Measurements from ENCODE around the gene KRT6B.

DNA sequence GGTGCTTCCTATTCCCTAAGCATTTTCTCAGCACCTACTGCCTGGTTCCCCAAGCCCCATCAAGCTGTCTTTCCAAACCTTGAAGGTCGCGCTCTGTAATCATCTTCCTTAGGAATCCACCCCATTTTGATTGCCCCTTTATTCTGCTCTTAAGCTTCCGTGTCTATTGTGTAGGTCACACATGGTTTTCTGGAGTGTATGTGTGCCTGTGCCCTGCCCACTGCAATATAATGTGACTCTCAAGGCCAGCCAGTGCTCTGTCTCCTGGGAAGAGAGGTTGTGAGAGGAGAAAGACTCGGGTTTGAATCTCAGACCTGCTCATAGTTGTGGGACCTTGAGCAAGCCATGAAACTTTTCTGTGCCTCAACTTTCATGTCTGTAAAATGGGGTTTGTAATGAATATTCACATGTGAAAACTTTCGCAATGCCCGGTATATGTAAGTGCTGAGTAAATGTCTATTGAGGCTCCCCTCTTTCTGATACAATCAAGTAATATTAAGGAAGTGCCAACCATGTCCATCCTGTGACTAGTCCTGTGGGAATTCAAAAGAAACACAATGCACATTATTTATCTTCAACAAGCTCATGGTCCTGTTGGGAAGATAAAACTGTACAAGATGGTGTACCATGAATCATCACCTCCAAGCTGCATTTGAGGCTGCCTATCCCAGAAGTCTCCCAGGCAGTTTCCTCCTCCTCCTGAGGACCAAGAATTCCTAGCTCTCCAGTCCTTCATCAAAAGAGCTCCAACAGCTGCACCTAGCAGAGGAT lies 17.0 kb downstream of the KRT6B start:
- TF ChIP-seq, protein P1, sequence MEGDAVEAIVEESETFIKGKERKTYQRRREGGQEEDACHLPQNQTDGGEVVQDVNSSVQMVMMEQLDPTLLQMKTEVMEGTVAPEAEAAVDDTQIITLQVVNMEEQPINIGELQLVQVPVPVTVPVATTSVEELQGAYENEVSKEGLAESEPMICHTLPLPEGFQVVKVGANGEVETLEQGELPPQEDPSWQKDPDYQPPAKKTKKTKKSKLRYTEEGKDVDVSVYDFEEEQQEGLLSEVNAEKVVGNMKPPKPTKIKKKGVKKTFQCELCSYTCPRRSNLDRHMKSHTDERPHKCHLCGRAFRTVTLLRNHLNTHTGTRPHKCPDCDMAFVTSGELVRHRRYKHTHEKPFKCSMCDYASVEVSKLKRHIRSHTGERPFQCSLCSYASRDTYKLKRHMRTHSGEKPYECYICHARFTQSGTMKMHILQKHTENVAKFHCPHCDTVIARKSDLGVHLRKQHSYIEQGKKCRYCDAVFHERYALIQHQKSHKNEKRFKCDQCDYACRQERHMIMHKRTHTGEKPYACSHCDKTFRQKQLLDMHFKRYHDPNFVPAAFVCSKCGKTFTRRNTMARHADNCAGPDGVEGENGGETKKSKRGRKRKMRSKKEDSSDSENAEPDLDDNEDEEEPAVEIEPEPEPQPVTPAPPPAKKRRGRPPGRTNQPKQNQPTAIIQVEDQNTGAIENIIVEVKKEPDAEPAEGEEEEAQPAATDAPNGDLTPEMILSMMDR (IDR thresholded peaks at IDR 0.05; ENCODE audit: poor library complexity, severe bottlenecking) = no peak
- TF ChIP-seq POLR2AphosphoS5 (IDR thresholded peaks at IDR 0.05) = no peak
- no peak for TF ChIP-seq TAF1 (IDR thresholded peaks at IDR 0.05; ENCODE audit: low read depth)
- TF ChIP-seq, protein P2, sequence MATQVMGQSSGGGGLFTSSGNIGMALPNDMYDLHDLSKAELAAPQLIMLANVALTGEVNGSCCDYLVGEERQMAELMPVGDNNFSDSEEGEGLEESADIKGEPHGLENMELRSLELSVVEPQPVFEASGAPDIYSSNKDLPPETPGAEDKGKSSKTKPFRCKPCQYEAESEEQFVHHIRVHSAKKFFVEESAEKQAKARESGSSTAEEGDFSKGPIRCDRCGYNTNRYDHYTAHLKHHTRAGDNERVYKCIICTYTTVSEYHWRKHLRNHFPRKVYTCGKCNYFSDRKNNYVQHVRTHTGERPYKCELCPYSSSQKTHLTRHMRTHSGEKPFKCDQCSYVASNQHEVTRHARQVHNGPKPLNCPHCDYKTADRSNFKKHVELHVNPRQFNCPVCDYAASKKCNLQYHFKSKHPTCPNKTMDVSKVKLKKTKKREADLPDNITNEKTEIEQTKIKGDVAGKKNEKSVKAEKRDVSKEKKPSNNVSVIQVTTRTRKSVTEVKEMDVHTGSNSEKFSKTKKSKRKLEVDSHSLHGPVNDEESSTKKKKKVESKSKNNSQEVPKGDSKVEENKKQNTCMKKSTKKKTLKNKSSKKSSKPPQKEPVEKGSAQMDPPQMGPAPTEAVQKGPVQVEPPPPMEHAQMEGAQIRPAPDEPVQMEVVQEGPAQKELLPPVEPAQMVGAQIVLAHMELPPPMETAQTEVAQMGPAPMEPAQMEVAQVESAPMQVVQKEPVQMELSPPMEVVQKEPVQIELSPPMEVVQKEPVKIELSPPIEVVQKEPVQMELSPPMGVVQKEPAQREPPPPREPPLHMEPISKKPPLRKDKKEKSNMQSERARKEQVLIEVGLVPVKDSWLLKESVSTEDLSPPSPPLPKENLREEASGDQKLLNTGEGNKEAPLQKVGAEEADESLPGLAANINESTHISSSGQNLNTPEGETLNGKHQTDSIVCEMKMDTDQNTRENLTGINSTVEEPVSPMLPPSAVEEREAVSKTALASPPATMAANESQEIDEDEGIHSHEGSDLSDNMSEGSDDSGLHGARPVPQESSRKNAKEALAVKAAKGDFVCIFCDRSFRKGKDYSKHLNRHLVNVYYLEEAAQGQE (IDR thresholded peaks at IDR 0.05; ENCODE audit: borderline replicate concordance) = no peak
